HCT116 (cell line): ENCODE results near the gene ATP6V1G3. TPM values are rescaled to one million over a fixed set of nuclear protein-coding genes. Genes with fewer than 3 reads are reported as not detected.

Source experiments
- ATAC-seq: fragments of 200-7000 bp; cut with Tn5 transposase; 2 replicates; pipeline ENCODE4 v1.9.1; 2020; ENCODE audit warnings: mild to moderate bottlenecking, moderate library complexity
- BruUV-seq: library from RNA; stranded (reverse); fragments of 400-500 nt; replicated peaks from 2 replicates; lab custom pipeline; 2021; lab: Mats Ljungman, UMichigan
- CTCF ChIA-PET: fragments of 300-600 bp; sonication (Branson Sonifier 250); formaldehyde crosslinking; loops from one replicate; lab custom pipeline; 2021; ENCODE audit warnings: antibody characterized with exemption; lab: Charles Lee
- POLR2A ChIA-PET: fragments of 300-600, 350-600 bp; sonication (Branson Sonifier 250); formaldehyde crosslinking; loops from one replicate; lab custom pipeline; 2021; ENCODE audit warnings: antibody characterized with exemption; lab: Charles Lee
- RAD21 ChIA-PET, 2 experiments: fragments of 300-600 bp; sonication (Branson Sonifier 250); formaldehyde crosslinking; loops; one replicate each; lab custom pipeline; 2023; ENCODE audit warnings: low total read pairs in 2 of 2; ENCODE audit not compliant: uncharacterized antibody in 2 of 2, unreplicated experiment in 2 of 2, low non-redundant PET in 1 of 2; lab: Charles Lee
- DNase-seq: peaks from one replicate; pipeline ENCODE4 v3.0.0-alpha.2; 2010; ENCODE audit warnings: low read depth, low spot score
- H2AFZ ChIP-seq: fragments of 200-600 bp; shearing (Covaris generic), sonication (generic); 2 replicates; pipeline ENCODE4 v1.6.1; 2017; ENCODE audit warnings: low read depth, mixed run types, mixed read lengths, antibody characterized with exemption, low read length; ENCODE audit not compliant: poor library complexity, severe bottlenecking
- H3K27ac ChIP-seq: 2 replicates; pipeline ENCODE4 v1.5.1; 2012; ENCODE audit warnings: low read depth, low read length
- H3K27me3 ChIP-seq: fragments of 200-600 bp; sonication (generic); 2 replicates; pipeline ENCODE4 v1.6.1; 2016; ENCODE audit warnings: mixed run types, low read length, mixed read lengths; ENCODE audit not compliant: insufficient read depth
- H3K36me3 ChIP-seq, 2 experiments: fragments of 200-500 bp in 1 of 2; fragments of 200-600 bp in 1 of 2; sonication (Bioruptor generic) in 1 of 2; sonication (generic) in 1 of 2; 2 replicates each; pipeline versions ENCODE4 v1.5.1 to v1.6.1; 2014 to 2016; ENCODE audit warnings: low read length in 2 of 2, inconsistent platforms in 1 of 2, mixed read lengths in 1 of 2, mixed run types in 1 of 2; ENCODE audit not compliant: insufficient read depth in 2 of 2, control insufficient read depth in 1 of 2
- H3K4me1 ChIP-seq, 2 experiments: fragments of 200-600 bp in 1 of 2; sonication (generic) in 1 of 2; 2 replicates each; pipeline versions ENCODE4 v1.5.1 to v1.6.1; 2012 to 2017; ENCODE audit warnings: low read length in 2 of 2, inconsistent platforms in 1 of 2, mild to moderate bottlenecking in 1 of 2, mixed read lengths in 1 of 2, mixed run types in 1 of 2, moderate library complexity in 1 of 2; ENCODE audit not compliant: insufficient read depth in 2 of 2, control insufficient read depth in 1 of 2
- H3K4me2 ChIP-seq: fragments of 200-600 bp; sonication (generic); 2 replicates; pipeline ENCODE4 v1.6.1; 2017; ENCODE audit warnings: mixed run types, low read length, mixed read lengths
- H3K4me3 ChIP-seq, 2 experiments: fragments of 200-600 bp in 1 of 2; sonication (generic) in 1 of 2; replicated peaks in 1 of 2; 2 replicates each; pipeline ENCODE4 v1.5.1; 2011 to 2016; ENCODE audit warnings: low read length in 2 of 2, control low read depth in 1 of 2, low read depth in 1 of 2, mild to moderate bottlenecking in 1 of 2, mixed read lengths in 1 of 2, mixed run types in 1 of 2
- H3K79me2 ChIP-seq: fragments of 200-600 bp; sonication (generic); 2 replicates; pipeline ENCODE4 v1.6.1; 2017; ENCODE audit warnings: mild to moderate bottlenecking, mixed run types, low read length, moderate library complexity, mixed read lengths; ENCODE audit not compliant: insufficient read depth
- H3K9ac ChIP-seq: fragments of 200-600 bp; sonication (generic); 2 replicates; pipeline ENCODE4 v1.6.1; 2016; ENCODE audit warnings: low read length, mixed read lengths
- H3K9me2 ChIP-seq: fragments of 200-600 bp; sonication (generic), shearing (Covaris generic); 2 replicates; pipeline ENCODE4 v1.6.1; 2017; ENCODE audit warnings: mixed run types, mild to moderate bottlenecking, moderate library complexity; ENCODE audit not compliant: insufficient read depth
- H3K9me3 ChIP-seq, 2 experiments: fragments of 200-500 bp in 1 of 2; fragments of 200-600 bp in 1 of 2; sonication (Bioruptor generic) in 1 of 2; sonication (generic) in 1 of 2; 2 replicates each; pipeline ENCODE4 v1.6.1; 2014 to 2017; ENCODE audit warnings: low read length in 2 of 2, mixed read lengths in 2 of 2, inconsistent platforms in 1 of 2, low read depth in 1 of 2, mild to moderate bottlenecking in 1 of 2, mixed run types in 1 of 2, moderate library complexity in 1 of 2; ENCODE audit not compliant: control insufficient read depth in 1 of 2, insufficient read depth in 1 of 2
- H4K20me1 ChIP-seq: fragments of 200-600 bp; sonication (generic), shearing (Covaris generic); 2 replicates; pipeline ENCODE4 v1.6.1; 2017; ENCODE audit warnings: mixed run types, mild to moderate bottlenecking, moderate library complexity; ENCODE audit not compliant: insufficient read depth
- EZH2 ChIP-seq: fragments of 200-600 bp; sonication (generic); IDR thresholded peaks from 2 replicates; pipeline ENCODE4 v1.6.1; 2017; ENCODE audit warnings: antibody characterized with exemption, mixed run types
- JUND ChIP-seq: IDR thresholded peaks from 2 replicates; pipeline ENCODE4 v1.6.1; 2012
- SIN3A ChIP-seq: IDR thresholded peaks from 2 replicates; pipeline ENCODE4 v1.6.1; 2012; ENCODE audit warnings: low read depth
- SP1 ChIP-seq: IDR thresholded peaks from 2 replicates; pipeline ENCODE4 v1.6.1; 2012; ENCODE audit warnings: low read depth
- ZNF274 ChIP-seq: fragments of 200-500 bp; sonication (Bioruptor generic); IDR thresholded peaks from 2 replicates; pipeline ENCODE4 v1.6.1; 2014; ENCODE audit warnings: mild to moderate bottlenecking, low read depth, low read length, inconsistent platforms
- intact Hi-C: fragments of 100-400 bp; cut with micrococcal nuclease; formaldehyde crosslinking; loops from 2 replicates; pipeline ENCODE4 v1.10.0; 2022
- total RNA-seq: library from RNA; stranded (reverse); gene quantifications from one replicate; pipeline ENCODE4 v1.2.1, GENCODE V29; 2021; ENCODE audit not compliant: unreplicated experiment

The ATP6V1G3 gene
- total RNA-seq, 1 experiment from 2014 or later: not detected

GRCh38 chr1:198535631-198536030 is 4.8 kb downstream of the ATP6V1G3 start:
- no peak overlapping the region for H2AFZ ChIP-seq
- H3K4me3 ChIP-seq: no peak overlapping the region
- no peaks in the 10 kb centered on the region for H4K20me1 ChIP-seq
- no peaks in the 10 kb centered on the region for H3K4me1 ChIP-seq
- DNase-seq: no peak
- H3K9me2 ChIP-seq: no peaks in the 10 kb centered on the region
- POLR2A ChIA-PET: no interaction called here
- intact Hi-C loops: no loop called here
- no peak overlapping the region for H3K4me2 ChIP-seq
- CTCF ChIA-PET: no interaction called here
- no peaks in the 10 kb centered on the region for H3K36me3 ChIP-seq
- no peak for TF ChIP-seq SIN3A
- no peak for TF ChIP-seq SP1
- TF ChIP-seq, all 23 proteins: peak for 0
- no TSS peak for BruUV-seq
- H3K27ac ChIP-seq: no peak overlapping the region
- H3K27me3 ChIP-seq: no peaks in the 10 kb centered on the region
- no peaks in the 10 kb centered on the region for H3K79me2 ChIP-seq
- no peak overlapping the region for H3K9ac ChIP-seq
- RAD21 ChIA-PET: no interaction called here
- no peak for ATAC-seq
- no peaks in the 10 kb centered on the region for H3K9me3 ChIP-seq

- Histone ChIP-seq H3K36me3 (no peaks in the 10 kb centered on the region), H3K27ac (no peak overlapping the region), H4K20me1 (no peaks in the 10 kb centered on the region), H3K9ac (no peak overlapping the region), H3K4me1 (no peaks in the 10 kb centered on the region), H3K9me3 (no peaks in the 10 kb centered on the region), H3K9me2 (no peaks in the 10 kb centered on the region), H2AFZ (no peak overlapping the region), H3K79me2 (no peaks in the 10 kb centered on the region), H3K4me2 (no peak overlapping the region), H3K4me3 (no peak overlapping the region), H3K27me3 (no peaks in the 10 kb centered on the region)
- no peak for DNase-seq
- POLR2A ChIA-PET: no interaction called here
- TF ChIP-seq EZH2 (no peak), JUND (no peak), ZNF274 (no peak)
- ATAC-seq: no peak
- intact Hi-C loops: no loop called here
- CTCF ChIA-PET: no interaction called here
- BruUV-seq: no TSS peak
- RAD21 ChIA-PET: no interaction called here
Measured at GRCh38 chr1:198534548-198535418, 5.7 kb downstream of the ATP6V1G3 start.
